Naive thymus-derived CD4-positive, alpha-beta T cell (primary cell): ENCODE data around the gene LRGUK. TPM values are rescaled to one million over a fixed set of nuclear protein-coding genes. Genes with fewer than 3 reads are reported as not detected.

Source experiments
- ATAC-seq: fragments of 150-1000 bp; cut with Tn5 transposase; 2 replicates; pipeline ENCODE4 v1.10.0; 2021; ENCODE audit warnings: mild to moderate bottlenecking, moderate library complexity
- CTCF ChIA-PET: fragments of 350-600 bp; sonication (Branson Sonifier 250); formaldehyde crosslinking; loops from one replicate; lab custom pipeline; 2021; ENCODE audit warnings: antibody characterized with exemption; lab: Charles Lee
- POLR2A ChIA-PET: fragments of 350-600 bp; sonication (Branson Sonifier 250); formaldehyde crosslinking; loops from one replicate; lab custom pipeline; 2021; ENCODE audit warnings: antibody characterized with exemption, inconsistent platforms; lab: Charles Lee
- DNase-seq, 9 donors: peaks; one replicate each; pipeline versions ENCODE4 v3.0.0 to v3.0.0-alpha.2; 2020 to 2022; ENCODE audit warnings: mixed read lengths in 1 of 9
- H3K27ac ChIP-seq: one replicate; pipeline ENCODE4 v1.7.0; 2013; ENCODE audit warnings: mild to moderate bottlenecking, low read depth, low read length, moderate library complexity
- H3K27me3 ChIP-seq, 2 donors: one replicate each; pipeline ENCODE4 v1.7.0; 2013; ENCODE audit warnings: low read length in 2 of 2, mild to moderate bottlenecking in 2 of 2, moderate library complexity in 2 of 2; ENCODE audit not compliant: control insufficient read depth in 2 of 2, insufficient read depth in 2 of 2
- H3K36me3 ChIP-seq, 3 experiments: 1 replicate in 2 of 3; 2 replicates in 1 of 3; pipeline ENCODE4 v1.7.0; 2013; ENCODE audit warnings: low read length in 3 of 3, mild to moderate bottlenecking in 3 of 3, moderate library complexity in 1 of 3; ENCODE audit not compliant: insufficient read depth in 3 of 3, control insufficient read depth in 2 of 3
- H3K4me1 ChIP-seq, 2 donors: one replicate each; pipeline ENCODE4 v1.7.0; 2013; ENCODE audit warnings: low read length in 2 of 2, mild to moderate bottlenecking in 2 of 2, moderate library complexity in 1 of 2; ENCODE audit not compliant: control insufficient read depth in 2 of 2, insufficient read depth in 2 of 2
- H3K4me3 ChIP-seq: 2 replicates; pipeline ENCODE4 v1.7.0; 2013; ENCODE audit warnings: mild to moderate bottlenecking, low read length
- H3K9me3 ChIP-seq, 3 experiments: 1 replicate in 2 of 3; 2 replicates in 1 of 3; pipeline ENCODE4 v1.7.0; 2013; ENCODE audit warnings: low read length in 3 of 3; ENCODE audit not compliant: control insufficient read depth in 2 of 3
- H3K27ac Mint-ChIP-seq, 9 donors: one replicate each; pipeline ENCODE4 v1.8.0; 2020 to 2022; ENCODE audit warnings: mixed read lengths in 9 of 9, mild to moderate bottlenecking in 8 of 9, moderate library complexity in 5 of 9, inconsistent platforms in 2 of 9
- H3K27me3 Mint-ChIP-seq, 5 donors: one replicate each; pipeline ENCODE4 v1.8.0; 2021 to 2022; ENCODE audit warnings: mixed read lengths in 5 of 5, mild to moderate bottlenecking in 1 of 5
- H3K36me3 Mint-ChIP-seq, 5 donors: one replicate each; pipeline ENCODE4 v1.8.0; 2020 to 2022; ENCODE audit warnings: mixed read lengths in 5 of 5, mild to moderate bottlenecking in 3 of 5, inconsistent platforms in 1 of 5
- H3K4me1 Mint-ChIP-seq, 7 donors: one replicate each; pipeline ENCODE4 v1.8.0; 2020 to 2022; ENCODE audit warnings: mixed read lengths in 7 of 7, mild to moderate bottlenecking in 3 of 7, inconsistent platforms in 1 of 7
- H3K4me3 Mint-ChIP-seq, 10 donors: one replicate each; pipeline ENCODE4 v1.8.0; 2020 to 2022; ENCODE audit warnings: mild to moderate bottlenecking in 10 of 10, mixed read lengths in 10 of 10, moderate library complexity in 6 of 10, inconsistent platforms in 2 of 10
- H3K9me3 Mint-ChIP-seq, 11 donors: one replicate each; pipeline ENCODE4 v1.8.0; 2020 to 2022; ENCODE audit warnings: mixed read lengths in 11 of 11, mild to moderate bottlenecking in 4 of 11, inconsistent platforms in 1 of 11, moderate library complexity in 1 of 11
- intact Hi-C, 2 donors: fragments of 100-400 bp; cut with micrococcal nuclease; formaldehyde crosslinking; loops; one replicate each; pipeline ENCODE4 v1.15.1; 2023
- polyA plus RNA-seq, 2 donors: library from polyadenylated mRNA; unstranded; fragments of 300-500 nt; fragmentation: Illumina TruSeq; gene quantifications; one replicate each; pipeline ENCODE4 v1.2.3, GENCODE V29; 2021
- total RNA-seq, 6 experiments: library from RNA in 5 of 6; stranded (reverse) in 5 of 6; gene quantifications; 1 replicate in 5 of 6; 2 replicates in 1 of 6; pipeline ENCODE4 v1.2.3 and lab custom pipeline; 2021 to 2026

The LRGUK gene
- total and polyA plus RNA-seq, 7 experiments from 2014 or later = 0.22 to 1.0 (median 0.39) TPM; not detected in 1

- H3K36me3 Mint-ChIP-seq = peaks cover 6 to 27% (median 10%) of the 10 kb centered on the region in 5 donors
- ChIA-PET POLR2A (no interaction called here), CTCF (no interaction called here)
- H3K27me3 Mint-ChIP-seq = no peaks in the 10 kb centered on the region
- Histone ChIP-seq H3K9me3 (no peaks in the 10 kb centered on the region), H3K36me3 (peaks cover 0 to 6% (median 0%) of the 10 kb centered on the region in 3 experiments), H3K4me3 (no peak overlapping the region), H3K4me1 (peaks cover 0 to 5% of the 10 kb centered on the region in 2 donors), H3K27ac (no peak overlapping the region), H3K27me3 (no peaks in the 10 kb centered on the region)
- no peak overlapping the region for H3K4me3 Mint-ChIP-seq
- H3K9me3 Mint-ChIP-seq = no peaks in the 10 kb centered on the region
- intact Hi-C loops = no loop called here
- no peak overlapping the region for H3K27ac Mint-ChIP-seq
- peaks cover 11 to 28% (median 21%) of the 10 kb centered on the region in 7 donors for H3K4me1 Mint-ChIP-seq
- DNase-seq (no peak), ATAC-seq (no peak)
Measured at GRCh38 chr7:134311807-134312206, 184.7 kb downstream of the LRGUK start.

GRCh38 chr7:134312717-134313116, 185.6 kb downstream of the LRGUK start:
- Mint-ChIP-seq H3K27me3 (no peaks in the 10 kb centered on the region), H3K36me3 (peaks cover 6 to 27% (median 6%) of the 10 kb centered on the region in 5 donors), H3K4me3 (no peak overlapping the region), H3K9me3 (no peaks in the 10 kb centered on the region), H3K27ac (no peak overlapping the region), H3K4me1 (peaks cover 17 to 37% (median 27%) of the 10 kb centered on the region in 7 donors)
- intact Hi-C loops = no loop called here
- ATAC-seq = no peak
- POLR2A ChIA-PET = no interaction called here
- CTCF ChIA-PET = no interaction called here
- no peak overlapping the region for H3K27ac ChIP-seq
- no peak for DNase-seq
- peaks cover 0 to 13% of the 10 kb centered on the region in 2 donors for H3K4me1 ChIP-seq
- peaks cover 0 to 6% (median 0%) of the 10 kb centered on the region in 3 experiments for H3K36me3 ChIP-seq
- H3K27me3 ChIP-seq = no peaks in the 10 kb centered on the region
- H3K9me3 ChIP-seq = no peaks in the 10 kb centered on the region
- H3K4me3 ChIP-seq = no peak overlapping the region

GRCh38 chr7:134313543-134313942, 186.4 kb downstream of the LRGUK start:
- Histone ChIP-seq H3K9me3 (no peaks in the 10 kb centered on the region), H3K4me1 (peaks cover 0 to 15% of the 10 kb centered on the region in 2 donors), H3K27me3 (no peaks in the 10 kb centered on the region), H3K36me3 (peaks cover 0 to 6% (median 0%) of the 10 kb centered on the region in 3 experiments), H3K4me3 (no peak overlapping the region), H3K27ac (no peak overlapping the region)
- no peaks in the 10 kb centered on the region for H3K9me3 Mint-ChIP-seq
- H3K4me1 Mint-ChIP-seq = peaks cover 19 to 38% (median 29%) of the 10 kb centered on the region in 7 donors
- peaks cover 0 to 20% (median 2%) of the 10 kb centered on the region in 5 donors for H3K36me3 Mint-ChIP-seq
- intact Hi-C loops = no loop called here
- POLR2A ChIA-PET = no interaction called here
- H3K27me3 Mint-ChIP-seq = no peaks in the 10 kb centered on the region
- no peak for DNase-seq
- no peak overlapping the region for H3K4me3 Mint-ChIP-seq
- no peak overlapping the region for H3K27ac Mint-ChIP-seq
- CTCF ChIA-PET = no interaction called here
- no peak for ATAC-seq

Other genes with a start within 250 kb of the LRGUK start
- gene SLC35B4, start 189.6 kb downstream of the LRGUK start, total RNA-seq = 10 to 100 TPM in 4 of 5 experiments, 1 to 10 TPM in 1; 9.8 to 19.2 (median 12.2) TPM
- 10 to 100 TPM in 1 of 2 donors, 1 to 10 TPM in 1; 10.0 to 14.7 TPM for gene SLC35B4, start 189.6 kb downstream of the LRGUK start, polyA plus RNA-seq